NCI-H2196 (cell line): ENCODE results near the gene UBL5.
"Not testable (repeated sequence)": the region's sequence is repeated elsewhere in the genome, so short reads cannot be mapped to it uniquely, and the experiment has no call there.

Experiments
- DNase-seq: peaks from one replicate; lab custom pipeline; 2025; ENCODE audit not compliant: unreplicated experiment; lab: John Stamatoyannopoulos, UW

The UBL5 gene

GRCh38 chr19:9808855-9809824 lies 18.6 kb upstream of the UBL5 start:
- no peak for DNase-seq

DNA sequence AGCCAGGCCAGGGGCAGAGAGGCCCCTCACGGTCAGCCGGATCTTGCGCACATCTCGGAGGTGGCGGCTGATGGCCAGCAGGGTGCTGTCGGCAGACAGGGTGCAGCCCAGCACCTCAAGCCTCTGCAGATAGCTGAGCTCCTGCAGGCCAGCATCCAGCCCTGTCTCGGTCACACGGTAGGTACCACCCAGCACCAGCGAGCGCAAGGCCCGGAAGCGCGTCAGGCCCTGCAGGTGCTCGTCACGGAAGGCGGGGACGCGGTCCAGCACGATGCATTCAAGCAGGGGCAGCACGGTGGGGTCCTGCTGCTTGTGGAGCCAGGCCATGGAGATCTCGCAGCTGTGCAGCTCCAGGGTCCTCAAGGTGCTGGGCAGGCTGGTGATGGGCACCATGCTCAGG lies 16.6 kb upstream of the UBL5 start:
- no peak for DNase-seq

- no peak for DNase-seq
Measured at GRCh38 chr19:9818175-9818733, 9.5 kb upstream of the UBL5 start.

GRCh38 chr19:9818734-9819595 lies 8.8 kb upstream of the UBL5 start, which contains the start of gene FBXL12:
TSS of gene FBXL12 (minus strand) at chr19:9819079. CDS start at chr19:9818813, 266 bp downstream.
- peak; percentile 100 for DNase-seq

GRCh38 chr19:9819596-9819909 lies 8.2 kb upstream of the UBL5 start:
- no peak for DNase-seq

- not testable (repeated sequence) for DNase-seq
Measured at GRCh38 chr19:9820034-9820433, 7.7 kb upstream of the UBL5 start.

DNA sequence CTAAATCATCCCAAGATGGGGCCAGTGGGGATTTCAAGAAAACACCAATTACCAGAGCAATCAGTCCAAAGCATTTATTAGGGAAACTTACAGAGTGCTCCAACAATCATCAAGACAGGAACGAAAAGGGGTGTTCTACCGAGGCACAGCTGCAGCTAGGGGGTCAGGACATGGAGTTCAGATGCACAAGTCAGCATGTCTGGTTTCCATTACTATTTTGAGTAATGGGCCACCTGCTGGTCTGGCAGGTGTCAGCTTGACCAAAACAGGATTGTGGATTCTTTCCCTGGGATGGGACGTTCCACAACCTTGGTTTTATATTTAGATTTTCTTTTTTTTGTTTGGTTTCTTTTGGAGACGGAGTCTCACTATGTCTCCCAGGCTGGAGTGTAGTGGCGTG lies 3.9 kb upstream of the UBL5 start:
- no peak for DNase-seq

GRCh38 chr19:9828551-9829063 lies 889 bp downstream of the UBL5 start:
- no peak for DNase-seq

DNA sequence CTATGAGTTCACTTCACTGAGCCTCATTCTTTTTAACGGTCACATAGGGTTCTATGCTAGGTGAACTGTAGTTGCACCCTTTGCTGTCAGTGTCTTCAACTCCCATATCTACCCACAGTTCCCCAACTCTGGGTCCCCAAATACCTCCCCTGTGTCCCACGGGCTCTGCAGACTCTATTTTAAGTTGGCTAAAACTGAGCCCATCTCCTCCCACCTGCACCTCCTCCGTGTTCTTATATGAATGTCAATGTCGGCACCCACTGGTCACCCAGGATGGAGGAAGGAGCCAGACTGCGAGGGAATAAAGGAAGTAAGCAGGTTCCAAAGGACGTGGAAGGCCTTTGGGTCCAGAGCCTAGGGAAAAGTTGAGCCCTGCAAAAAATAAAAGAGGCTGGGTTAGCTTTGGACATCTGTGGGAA lies 6.6 kb downstream of the UBL5 start:
- DNase-seq: no peak

DNA sequence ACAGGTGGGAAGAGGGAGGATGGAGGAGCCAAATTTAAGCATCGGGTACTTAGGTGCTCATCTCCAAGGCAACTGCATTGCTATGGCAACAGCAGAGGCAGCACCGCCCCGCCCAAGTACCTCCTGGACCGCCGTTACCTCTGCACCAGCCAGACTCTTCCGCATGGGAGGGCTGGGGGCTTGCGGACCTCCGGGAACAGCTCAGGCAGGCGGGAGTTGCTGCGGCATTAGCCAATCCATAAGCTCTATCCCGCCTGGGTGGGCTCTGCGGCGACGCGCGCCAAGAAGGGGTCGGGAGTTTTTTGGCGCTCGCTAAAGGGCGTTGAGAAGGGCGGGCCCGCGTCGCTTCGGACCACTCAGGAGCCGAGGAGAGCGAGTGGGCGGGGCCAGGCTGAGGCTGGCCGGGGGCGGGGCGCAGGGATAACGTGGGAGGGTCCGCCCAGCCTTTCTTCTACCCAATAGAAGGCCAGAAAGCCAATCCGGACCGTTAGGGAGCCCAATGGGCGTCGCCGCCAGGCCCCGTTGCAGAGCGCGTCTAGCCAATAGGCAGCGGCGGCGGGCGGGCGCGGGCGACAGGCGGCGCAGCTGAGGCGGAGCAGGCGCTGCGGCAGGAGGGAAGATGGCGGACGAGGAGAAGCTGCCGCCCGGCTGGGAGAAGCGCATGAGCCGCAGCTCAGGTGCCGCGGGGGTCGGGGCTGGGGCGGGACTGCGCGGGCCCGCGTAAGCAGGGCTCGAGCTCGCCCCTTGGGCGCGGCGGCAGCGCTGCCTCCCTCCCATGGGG lies 7.2 kb downstream of the UBL5 start, which contains the start of gene PIN1:
Gene PIN1, plus strand, starts transcription at position 593 of the 781 bp plus-strand sequence. Its CDS starts 27 bp downstream, at position 620.
- DNase-seq: peak; percentile 99

- DNase-seq: no peak
Measured at GRCh38 chr19:9835507-9835949, 7.8 kb downstream of the UBL5 start.

- peak; percentile 44 for DNase-seq
Measured at GRCh38 chr19:9836021-9836420, 8.3 kb downstream of the UBL5 start.

GRCh38 chr19:9838324-9838723 lies 10.6 kb downstream of the UBL5 start:
- no peak for DNase-seq

DNA sequence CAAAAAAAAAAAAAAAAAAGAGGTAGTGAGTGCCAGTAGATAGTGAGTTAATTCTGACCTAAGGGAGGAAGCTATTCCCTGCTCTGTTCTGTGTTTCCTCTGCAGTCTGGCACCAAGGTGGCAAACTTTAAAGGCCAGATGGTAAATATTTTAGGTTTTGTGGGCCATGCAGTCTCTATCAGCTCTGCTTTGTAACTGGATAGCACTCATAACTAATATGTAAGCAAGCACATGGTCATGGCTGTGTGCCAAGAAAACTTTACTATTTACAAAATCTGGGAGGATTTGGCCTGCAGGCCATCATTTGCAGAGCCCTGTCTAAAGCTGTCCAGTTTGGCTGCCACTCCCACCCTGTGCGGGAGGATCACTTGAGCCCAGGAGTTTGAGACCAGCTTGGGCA lies 11.7 kb downstream of the UBL5 start:
- peak; percentile 30 for DNase-seq

DNA sequence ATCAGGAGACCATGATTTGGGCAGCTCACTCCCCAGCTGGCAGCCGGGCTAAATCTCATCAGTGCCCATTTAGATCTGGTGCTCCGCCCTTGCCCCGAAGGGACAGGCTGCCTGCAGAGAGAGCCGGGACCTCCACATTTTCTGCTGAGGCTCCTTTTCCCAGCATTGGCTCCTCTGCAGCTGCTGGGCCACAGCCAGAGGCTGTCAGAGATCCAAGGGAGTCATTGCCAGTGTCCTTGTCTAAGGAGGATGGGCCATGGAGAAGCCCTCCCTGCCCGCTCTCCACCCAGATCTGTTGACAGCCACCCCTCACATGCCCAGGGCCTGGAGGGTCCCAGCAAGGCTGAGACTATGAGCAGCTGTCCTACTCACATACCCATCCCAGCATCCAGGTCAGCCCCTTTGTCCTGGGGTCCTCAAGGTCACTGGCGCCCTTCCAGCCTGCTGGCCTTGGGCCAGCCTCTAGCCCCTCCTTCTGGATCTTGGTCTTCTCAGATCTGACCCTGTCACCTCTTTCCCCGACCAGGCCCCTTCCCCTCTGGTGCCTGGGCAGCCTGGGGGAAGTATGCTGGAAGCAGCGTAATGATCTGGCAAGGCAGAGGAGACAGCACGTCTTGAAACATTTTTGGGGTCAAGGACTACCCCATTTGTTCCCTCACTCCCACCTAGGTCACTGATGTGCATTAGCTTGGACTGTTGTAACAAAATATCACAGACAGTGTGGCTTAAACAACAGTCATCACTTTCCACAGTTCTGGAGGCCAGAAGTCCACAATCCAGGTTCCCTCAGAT lies 15.3 kb downstream of the UBL5 start:
- DNase-seq: no peak

GRCh38 chr19:9843626-9844273 lies 16.0 kb downstream of the UBL5 start:
- DNase-seq: not testable (repeated sequence)

DNA sequence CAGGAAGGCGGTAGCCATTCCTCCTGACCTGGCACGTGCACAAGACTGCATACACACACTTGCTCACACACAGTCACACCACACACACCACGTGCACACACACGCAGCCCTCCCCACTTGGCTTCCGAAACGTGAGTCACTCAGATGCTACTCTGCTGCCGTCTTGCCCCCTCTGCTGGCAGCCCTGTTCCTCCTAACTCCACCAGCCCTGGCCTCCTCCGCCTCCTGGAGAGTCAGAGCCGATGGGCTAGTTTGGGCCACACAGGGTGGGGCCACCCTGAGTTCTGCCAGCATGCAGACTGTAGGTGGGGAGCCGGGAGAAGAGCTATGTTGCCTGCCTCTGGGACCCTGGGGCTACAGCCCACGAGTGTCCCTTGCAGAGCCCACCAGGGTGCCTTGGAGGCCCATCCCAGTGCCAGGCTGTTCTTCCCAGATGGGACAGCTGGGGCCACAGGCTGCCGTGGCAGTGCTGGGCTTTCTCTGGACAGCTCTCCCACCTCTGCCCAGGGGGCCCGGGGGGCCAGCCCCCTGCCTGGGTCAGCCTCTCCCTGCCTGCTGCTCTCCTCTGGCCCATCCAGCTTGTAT lies 19.5 kb downstream of the UBL5 start:
- DNase-seq: peak; percentile 36

DNA sequence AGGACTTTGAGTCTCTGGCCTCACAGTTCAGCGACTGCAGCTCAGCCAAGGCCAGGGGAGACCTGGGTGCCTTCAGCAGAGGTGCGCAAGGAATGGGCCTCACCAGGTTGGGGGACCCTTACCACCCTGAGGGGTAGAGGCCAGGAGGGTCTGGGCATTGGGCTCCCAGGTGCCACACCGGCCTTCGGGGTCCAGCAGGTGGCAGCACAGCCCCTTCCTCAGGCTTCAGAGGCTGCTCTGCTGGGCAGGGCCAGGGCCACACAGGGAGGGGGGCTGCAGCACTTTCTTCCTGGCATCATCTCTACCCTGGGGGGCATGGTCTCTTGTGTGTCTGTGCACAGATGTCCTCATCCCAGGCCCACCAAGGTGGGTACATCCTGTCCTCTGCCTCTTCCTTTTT lies 20.3 kb downstream of the UBL5 start:
- peak; percentile 10 for DNase-seq

- DNase-seq: no peak
Measured at GRCh38 chr19:9848762-9849161, 21.0 kb downstream of the UBL5 start.
